Measurements from ENCODE around the gene RACK1.

RACK1 gene

DNA sequence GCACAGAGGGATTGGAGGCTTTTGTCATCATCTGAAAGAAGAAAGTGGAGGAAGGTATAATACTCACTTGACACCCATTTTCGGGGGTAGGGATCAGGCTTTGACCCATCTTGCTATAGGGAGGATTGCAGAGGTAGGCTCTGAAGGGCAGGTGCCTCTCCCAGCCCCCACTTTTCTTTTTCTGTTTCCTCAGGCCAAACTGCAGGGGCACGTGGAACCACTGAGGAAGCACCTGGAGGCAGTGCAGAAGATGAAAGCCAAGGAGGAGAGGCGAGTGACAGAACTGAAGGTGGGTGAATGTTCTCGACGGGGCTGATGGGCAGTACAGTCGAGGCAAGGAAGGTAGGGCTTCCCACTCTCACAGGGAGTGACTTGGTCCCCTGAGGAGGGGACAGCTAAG lies 13.2 kb downstream of the RACK1 start:
- no peak overlapping the region for H3K4me3 ChIP-seq (ENCODE audit: control insufficient read depth, low read depth, low read length)
- DNase-seq (ENCODE audit: low read depth) = no peak
- no peak for TF ChIP-seq CTCF (IDR thresholded peaks at IDR 0.05; ENCODE audit: control insufficient read depth, insufficient read depth, low read depth, low read length, missing control alignments)

- no peak overlapping the region for H3K4me3 ChIP-seq (ENCODE audit: control insufficient read depth, low read depth, low read length)
- no peak for DNase-seq (ENCODE audit: low read depth)
- TF ChIP-seq CTCF (IDR thresholded peaks at IDR 0.05; ENCODE audit: control insufficient read depth, insufficient read depth, low read depth, low read length, missing control alignments) = no peak
Observed at GRCh38 chr5:181229996-181230395, 13.7 kb downstream of the RACK1 start.

GRCh38 chr5:181224390-181225229 lies 19.1 kb downstream of the RACK1 start:
- TF ChIP-seq CTCF (IDR thresholded peaks at IDR 0.05; ENCODE audit: control insufficient read depth, insufficient read depth, low read depth, low read length, missing control alignments) = no peak
- peak overlapping the region; percentile 93 for H3K4me3 ChIP-seq (ENCODE audit: control insufficient read depth, low read depth, low read length)
- no peak for DNase-seq (ENCODE audit: low read depth)

GRCh38 chr5:181223729-181224389 lies 19.8 kb downstream of the RACK1 start:
- DNase-seq (ENCODE audit: low read depth) = no peak

DNA sequence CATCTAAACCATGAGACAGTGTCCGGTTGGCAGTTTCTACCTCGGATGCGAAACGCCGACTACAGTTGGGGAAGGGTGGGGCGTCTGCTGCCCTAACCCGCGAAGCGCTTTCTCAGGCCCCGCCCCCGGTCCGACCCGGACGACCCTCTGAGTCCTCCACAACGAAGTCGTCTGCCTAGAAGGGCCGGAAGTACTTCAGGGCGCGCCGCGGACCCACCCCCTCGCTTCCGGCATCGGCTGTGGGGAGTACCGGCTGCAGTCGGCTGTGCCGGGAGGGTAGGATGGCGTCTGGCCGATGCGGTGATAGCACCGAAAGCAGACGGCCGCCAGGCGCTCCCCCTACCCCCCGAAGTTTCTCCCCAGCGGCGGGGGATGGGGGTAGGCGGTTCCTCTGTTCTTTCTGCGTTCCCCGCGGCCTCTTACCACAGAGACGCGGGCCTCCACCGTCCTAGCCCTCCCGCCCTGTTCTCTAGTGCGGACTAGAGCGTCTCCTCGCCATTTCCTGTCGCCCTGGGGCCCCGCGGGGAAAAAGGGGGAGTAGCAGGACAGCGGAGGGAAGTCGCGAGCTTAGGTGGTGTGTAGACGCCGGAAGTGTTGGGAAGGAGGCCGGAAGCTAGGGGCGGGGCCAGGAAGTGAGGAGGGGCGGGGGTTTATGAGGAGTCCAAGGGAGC lies 20.5 kb downstream of the RACK1 start, which contains the start of gene TRIM41:
Gene TRIM41 (plus strand): TSS at position 224 of the 671 bp plus-strand sequence. CDS start 719 bp downstream, outside the sequence.
- DNase-seq (ENCODE audit: low read depth) = peak; percentile 93
- TF ChIP-seq CTCF (IDR thresholded peaks at IDR 0.05; ENCODE audit: control insufficient read depth, insufficient read depth, low read depth, low read length, missing control alignments) = peak; percentile 18
- peak within 1 kb of the TSS; percentile 93 for H3K4me3 ChIP-seq (ENCODE audit: control insufficient read depth, low read depth, low read length)

More at GRCh38 chr5:181223729-181224389, 19.8 kb downstream of the RACK1 start:
- no peak for TF ChIP-seq CTCF (IDR thresholded peaks at IDR 0.05; ENCODE audit: control insufficient read depth, insufficient read depth, low read depth, low read length, missing control alignments)
- H3K4me3 ChIP-seq (ENCODE audit: control insufficient read depth, low read depth, low read length) = peak overlapping the region; percentile 93

- TF ChIP-seq CTCF (IDR thresholded peaks at IDR 0.05; ENCODE audit: control insufficient read depth, insufficient read depth, low read depth, low read length, missing control alignments) = no peak
- H3K4me3 ChIP-seq (ENCODE audit: control insufficient read depth, low read depth, low read length) = peak overlapping the region; percentile 93
- DNase-seq (ENCODE audit: low read depth) = no peak
Observed at GRCh38 chr5:181222630-181223057, 21.1 kb downstream of the RACK1 start.
